Stimulated activated CD8-positive, alpha-beta memory T cell treated with anti-CD3 and anti-CD28 coated beads, Interleukin-15, amount 100 ng/mL, for 48 hours (primary cell): ENCODE data around the gene AKAP6.

ENCODE experiments used
- DNase-seq, 2 donors: peaks; one replicate each; pipeline ENCODE4 v3.0.0-alpha.2; 2020; ENCODE audit warnings: low read depth in 2 of 2

AKAP6 gene

DNA sequence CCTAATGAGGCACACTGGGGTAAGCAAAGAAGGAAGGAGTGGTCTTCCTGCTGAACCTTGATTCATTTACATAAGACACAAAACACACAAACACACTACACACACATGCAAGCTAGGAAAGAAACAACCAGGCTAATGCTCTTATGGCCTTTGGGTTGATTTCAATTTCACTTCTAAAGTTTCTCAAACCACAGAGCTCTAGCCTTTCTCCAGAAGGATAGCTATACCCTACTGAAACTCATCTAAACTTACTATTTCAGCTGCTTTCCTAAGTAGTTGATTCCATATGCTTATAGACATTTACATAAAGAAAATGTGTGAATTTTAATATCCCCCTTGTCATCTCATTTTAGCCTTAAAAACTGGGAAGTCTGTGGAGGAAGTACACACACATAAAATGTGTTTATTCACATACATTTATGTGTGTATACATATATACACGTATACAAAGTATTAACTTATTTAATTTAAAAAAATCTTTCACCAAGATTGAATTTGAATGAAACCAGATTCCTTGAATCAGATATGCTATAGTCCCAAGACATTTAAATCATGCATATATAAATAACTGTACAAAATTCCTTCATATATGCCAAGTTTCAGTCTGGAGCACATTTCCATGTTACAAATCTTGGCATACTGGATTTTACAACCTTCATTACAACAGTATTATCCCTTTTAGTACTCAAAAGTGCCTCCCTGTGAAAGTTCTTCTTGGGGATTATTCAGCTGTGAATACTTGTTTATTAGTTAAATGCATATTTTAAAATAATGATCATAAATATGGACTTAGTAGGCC lies 377.8 kb downstream of the AKAP6 start:
- DNase-seq, result no peak

DNA sequence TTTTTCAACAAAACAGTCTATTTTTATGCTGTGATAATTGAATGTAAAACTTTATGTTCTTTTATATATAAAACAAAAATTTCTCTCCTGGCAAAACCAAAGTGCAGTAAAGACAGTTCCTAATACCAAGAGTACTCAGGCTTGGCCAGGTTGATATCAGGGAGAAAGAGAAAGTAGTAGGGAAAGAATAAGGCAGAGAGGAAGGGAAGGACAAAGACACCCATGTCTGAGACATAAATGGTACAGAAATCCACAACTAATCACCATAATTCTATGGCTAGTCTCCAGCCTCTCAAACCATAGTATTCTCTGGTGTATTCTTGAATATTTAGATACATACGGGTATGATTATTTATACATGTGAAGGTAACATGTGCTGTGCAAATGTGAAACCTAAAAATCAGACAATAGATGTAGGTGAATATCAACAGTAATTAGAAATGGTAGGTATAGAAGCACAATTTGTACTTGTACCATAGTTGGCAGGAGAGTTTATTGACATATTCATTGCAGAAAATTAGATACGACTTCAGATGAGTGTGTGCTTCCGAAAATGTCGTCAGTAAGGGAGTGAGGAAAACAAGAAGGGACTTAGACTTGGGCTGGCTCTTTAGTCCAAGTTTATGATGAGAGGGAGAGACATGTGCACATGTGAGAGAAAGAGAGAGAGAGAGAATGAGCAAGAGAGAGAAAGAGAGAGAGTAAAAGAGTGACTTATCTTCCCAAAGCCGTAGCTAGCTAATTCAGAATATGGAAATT lies 378.8 kb downstream of the AKAP6 start:
- DNase-seq, result no peak

DNA sequence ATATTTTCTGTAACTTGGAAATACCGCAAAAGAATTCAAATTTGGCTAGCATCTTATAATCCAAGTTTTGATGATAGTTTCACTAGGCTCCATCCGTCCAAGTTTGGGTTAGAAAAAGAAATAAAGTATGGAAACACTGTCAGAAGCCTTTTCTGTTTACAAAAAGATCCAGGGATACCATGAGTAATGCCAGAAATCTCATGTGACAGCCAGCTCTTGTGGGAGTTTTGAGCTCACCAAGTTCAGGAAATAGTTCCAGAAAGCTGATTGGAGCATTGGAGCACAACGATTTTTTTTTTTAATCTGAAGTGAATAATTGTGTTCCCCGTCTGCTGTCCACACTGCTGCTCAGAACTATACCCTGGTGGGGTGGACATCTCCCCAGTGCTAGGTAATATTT lies 379.9 kb downstream of the AKAP6 start:
- no peak for DNase-seq

DNA sequence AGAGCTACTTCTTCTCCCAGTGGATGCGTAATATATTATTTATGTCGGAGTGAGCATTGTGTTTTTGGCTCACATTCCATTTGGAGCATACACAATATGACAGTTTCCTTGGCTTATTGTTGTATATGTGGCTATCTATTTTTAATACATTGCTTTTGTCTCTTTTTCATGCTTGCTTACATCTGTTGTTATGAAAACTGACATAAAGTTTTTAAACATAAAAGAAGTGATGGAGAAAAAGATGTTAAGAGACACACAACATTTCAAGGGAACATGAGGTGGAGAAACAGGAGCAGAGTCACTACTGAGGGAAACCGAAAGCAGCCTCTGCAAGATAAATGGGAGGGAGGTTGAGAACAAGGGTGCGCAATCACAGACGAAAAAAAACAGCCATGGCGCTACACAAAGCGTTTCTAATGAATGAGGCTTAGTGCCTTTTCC lies 381.2 kb downstream of the AKAP6 start:
- DNase-seq, result no peak

DNA sequence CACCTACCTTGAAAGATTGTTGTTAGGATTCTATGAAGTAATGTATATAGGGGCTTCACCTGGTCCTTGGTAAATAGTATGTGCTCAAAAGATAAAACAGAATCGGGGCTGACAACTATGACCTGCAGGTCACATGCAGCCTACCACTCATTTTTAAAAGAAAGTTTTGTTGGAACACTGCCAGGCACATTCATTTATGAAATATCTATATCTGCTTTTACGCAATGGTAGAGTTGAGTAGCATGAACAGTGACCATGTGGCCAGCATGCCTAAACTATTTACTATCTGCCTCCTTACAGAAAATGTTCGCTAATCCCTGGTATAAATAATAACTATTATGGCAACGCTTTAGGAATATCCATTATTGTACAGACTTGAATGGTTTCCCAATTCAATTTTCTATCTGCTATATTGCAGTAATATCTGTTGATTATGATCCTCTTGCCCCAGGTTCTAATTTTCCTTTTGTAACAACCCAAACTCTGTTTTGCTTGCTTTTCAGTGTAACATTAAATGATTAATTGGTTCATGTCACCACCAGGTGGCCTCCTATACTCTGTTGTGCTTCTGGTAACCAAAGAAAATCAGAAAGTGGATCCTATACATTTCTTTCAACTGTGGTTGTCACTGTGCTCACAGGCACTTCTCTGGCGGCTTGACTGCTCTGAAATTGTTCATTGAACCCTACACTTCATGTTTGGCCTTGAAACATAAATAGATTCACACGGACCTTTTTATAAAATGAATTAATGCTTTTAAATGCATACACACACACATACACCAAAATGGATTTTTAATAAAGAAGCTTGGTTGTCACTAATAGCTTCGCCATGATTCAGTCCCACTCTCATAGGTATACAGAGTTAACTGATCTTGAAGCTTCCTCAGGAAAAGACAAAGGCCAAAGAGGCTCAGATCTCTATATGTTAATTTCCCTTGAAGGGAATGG lies 381.9 kb downstream of the AKAP6 start:
- DNase-seq, result no peak

DNA sequence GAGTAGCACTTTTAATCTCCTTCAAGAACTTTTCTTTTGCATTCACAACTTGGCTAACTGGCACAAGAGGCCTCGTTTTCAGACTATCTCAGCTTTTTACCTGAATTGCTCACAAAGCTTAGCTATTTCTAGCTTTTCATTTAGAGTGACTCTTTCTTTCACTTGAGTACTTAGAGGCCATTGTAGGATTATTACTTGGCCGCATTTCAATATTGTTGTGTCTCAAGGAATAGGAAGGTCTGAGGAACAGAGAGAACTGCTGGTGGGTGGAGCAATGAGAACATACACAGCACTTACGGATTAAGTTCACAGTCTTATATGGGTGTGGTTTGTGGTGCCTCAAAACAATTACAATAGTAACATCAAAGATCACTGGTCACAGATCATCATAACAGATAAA lies 384.8 kb downstream of the AKAP6 start:
- no peak for DNase-seq

DNA sequence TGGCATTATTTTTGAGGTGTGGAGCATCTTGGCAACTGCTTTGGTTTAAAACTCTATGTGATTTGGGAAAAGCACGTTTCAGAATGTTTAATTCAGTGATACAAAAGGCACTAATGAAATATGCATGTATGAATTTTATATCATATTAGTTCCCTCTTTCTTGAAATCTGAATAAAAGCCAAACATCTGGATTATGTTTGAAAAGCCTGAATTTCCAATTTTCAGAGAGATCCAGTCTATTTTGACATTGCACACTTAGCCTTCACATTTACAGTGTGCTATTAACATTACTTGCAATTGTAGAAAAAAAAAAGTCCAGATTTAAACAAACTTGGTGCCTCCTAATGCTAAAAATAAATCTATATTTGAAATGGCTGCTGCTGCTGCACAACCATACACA lies 390.5 kb downstream of the AKAP6 start:
- DNase-seq, result no peak

DNA sequence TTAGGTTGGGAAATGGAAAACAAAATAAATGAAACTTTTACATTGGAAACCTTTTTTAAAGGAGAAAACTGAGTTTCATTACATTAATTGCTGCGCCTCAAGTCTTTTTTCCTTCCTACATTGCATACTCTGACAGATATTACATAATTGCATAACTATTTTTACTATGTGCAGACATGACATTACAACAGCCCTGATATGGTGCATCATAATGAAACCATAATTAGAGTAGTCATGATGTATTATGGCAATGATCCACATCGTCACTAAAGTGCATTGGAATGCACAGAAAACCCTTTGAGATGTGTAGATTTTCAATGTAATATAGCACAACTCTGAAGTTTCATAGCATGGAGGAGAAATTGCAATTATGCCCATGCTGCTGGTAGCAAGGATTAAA lies 391.8 kb downstream of the AKAP6 start:
- DNase-seq, result no peak

DNA sequence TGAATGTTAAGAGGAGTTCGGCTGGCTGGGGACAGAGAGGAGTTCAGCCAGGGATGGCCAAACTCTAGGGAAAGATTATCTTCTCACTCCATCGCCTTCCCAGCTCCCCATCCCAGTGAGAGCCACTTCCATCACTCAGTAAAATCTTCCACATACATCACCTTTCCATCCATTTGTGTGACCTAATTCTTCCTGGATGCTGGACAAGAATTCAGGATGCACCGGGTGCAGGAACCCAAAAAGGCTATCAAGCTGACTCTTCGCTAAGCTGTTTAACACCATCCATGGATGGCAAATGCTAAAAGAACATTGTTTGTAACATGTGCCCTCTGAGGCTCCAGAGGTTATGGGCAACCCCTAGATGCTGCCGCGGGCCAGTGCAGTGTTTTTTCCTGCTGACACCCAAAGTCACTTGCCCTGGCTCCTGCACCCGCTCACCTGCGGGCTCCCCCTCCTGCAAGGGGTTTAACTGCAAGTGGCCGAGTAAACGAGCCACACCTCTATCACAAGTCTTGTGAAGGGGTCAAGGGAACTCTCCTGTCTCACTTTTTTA lies 393.6 kb downstream of the AKAP6 start:
- no peak for DNase-seq

DNA sequence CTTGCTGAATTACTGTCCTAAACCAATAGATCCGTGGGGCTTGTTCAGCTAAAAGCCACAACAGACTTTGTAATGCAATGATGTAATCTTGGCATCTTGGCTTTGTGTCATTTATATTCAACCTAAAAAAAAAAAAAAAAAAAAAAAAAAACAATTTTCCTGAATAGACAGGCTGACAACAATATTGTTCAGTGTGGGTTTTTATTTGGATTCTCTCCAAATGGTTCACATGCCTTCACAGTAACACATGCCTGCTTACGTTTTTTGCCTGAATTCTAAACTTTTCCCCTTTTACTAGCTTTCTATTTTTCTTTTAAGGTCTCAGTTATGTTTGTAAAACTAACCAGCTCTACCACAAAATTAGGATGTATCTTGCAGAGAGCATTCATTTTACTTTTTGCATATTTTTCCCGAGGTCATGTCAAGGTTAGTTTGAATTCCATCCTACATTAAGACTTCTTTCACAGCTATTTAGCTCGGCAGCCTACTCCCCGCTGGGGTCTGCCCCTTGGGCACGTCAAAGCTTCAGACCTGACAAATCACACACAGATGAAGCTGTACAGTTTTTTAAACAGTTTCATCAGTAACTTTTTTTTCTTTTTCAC lies 395.9 kb downstream of the AKAP6 start:
- no peak for DNase-seq

DNA sequence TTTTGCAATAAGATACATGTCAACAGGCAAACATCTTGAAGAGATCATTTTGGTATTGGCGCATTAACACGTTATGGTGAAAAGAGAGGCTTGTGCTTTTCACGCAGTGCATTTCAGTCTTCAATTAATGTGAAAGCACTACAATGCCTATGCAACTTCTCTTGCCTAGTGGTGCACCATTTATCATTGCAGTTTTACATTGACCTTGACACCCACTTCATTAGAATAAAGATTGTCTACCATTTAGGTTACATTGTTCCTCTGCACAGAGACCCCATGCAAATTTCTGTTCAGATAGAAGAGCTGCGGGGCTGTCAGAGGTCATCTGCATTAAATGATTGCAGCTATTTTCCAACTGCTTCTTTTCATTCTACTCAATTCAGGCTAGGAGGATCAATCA lies 397.4 kb downstream of the AKAP6 start:
- DNase-seq, result no peak

DNA sequence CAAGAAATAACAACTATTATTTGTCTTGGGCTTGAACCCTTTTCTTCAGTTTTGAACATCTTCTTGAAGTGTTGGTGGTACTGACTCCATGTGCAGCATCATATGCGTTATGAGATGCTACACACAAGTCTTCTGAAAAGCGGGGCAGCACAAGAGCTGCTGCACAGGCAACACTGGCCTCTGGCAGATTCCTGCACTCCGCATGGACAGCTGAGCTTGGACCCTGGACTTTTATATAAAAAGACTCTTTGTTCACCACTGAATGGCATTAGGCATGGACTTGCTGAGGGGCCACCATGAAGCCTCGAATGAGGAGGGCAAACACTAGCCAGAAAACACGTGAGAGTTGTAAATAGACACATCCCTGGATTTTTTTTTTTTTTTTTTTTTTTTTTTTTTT lies 398.7 kb downstream of the AKAP6 start:
- DNase-seq, result no peak

DNA sequence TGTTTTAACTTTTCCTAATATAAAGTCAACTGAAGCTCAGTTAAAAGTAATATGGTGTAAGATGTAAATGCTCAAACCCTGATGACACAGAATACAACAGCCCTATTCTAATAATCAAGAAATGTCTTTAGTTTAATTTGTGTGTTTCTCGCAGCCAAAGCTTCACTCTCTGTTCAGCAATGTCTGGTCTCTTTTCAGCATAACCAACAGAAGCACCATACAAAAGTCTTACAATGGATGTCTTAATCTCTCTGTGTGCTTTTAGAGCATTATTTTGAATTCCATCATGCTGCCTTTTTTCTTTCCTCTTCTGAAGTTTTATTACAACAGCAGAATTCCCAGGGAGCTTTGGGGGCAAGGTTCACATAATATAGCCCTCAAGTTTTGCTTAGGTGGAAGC lies 399.4 kb downstream of the AKAP6 start:
- DNase-seq, result no peak

DNA sequence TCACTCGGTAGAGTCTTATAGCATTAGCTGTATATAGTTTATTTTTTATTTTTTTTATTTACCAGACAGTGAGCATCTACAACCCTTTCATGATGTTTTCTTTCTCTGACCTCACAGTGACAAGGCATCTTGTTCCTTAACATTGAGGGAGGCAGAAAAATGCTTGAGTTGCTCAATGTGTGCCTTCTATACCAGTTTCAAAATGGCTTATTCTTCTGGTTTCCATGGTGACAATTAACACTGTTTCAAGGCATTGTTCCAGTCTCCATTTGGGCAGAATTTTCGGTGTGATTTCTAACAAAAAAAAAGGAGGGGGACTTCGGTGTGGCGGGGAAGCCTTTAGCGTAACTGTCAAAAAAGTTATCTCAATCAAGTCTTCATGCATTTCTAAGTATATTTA lies 399.9 kb downstream of the AKAP6 start:
- DNase-seq, result no peak

DNA sequence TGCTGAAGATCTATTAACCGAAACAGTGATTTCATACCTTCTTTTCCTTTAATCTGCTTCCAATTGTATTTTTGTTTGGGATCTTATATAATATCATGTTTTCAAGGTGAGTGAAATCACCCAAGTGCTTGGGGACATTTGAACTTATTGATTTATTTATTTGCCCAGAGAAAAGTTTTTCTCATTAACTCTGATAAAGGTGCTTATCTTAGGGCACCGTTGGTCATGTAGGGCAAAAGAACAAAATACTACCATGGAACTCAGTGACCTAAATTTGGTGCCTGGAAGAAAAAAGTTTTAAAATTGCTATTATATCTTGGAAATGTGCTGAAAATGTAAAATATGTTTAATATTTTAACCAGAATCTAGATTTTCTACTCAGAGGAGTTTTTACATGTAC lies 402.2 kb downstream of the AKAP6 start:
- DNase-seq, result no peak

DNA sequence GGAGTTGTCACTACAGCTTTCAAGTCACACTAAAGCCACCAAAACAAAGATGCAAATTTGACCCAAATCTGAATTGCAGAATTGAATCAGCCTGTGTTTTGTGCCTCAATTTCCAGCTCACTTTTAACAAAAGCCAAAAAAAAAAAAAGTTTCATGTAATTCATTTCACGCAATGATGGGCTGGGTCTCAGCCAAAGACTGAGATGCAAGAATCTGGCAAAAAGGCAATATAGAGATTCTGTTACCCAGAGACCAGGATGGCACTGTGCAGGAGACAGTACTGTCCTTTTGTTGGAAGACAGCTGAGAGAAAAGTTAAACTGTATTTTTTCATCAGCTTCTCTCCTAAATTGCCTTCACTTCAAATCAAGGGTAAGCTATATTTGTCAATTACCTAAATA lies 403.9 kb downstream of the AKAP6 start:
- DNase-seq, result no peak

DNA sequence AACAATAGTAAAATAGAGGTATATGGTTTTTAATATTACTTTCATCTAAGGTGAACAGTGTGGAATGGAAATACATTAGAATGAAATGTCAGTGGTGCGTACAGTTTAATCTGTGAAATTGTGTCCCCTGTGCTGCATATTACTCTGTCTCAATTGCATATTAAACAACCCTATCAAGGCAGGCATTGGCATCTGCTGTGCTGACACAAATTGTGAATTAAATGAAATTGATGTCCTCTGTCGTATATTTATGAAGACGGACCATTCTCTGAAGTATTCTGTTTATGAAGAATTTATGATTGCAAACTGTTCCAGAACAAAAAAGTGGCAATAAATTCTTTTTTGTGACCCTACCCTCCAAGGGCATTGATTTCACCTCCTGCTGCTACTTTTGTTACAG lies 405.2 kb downstream of the AKAP6 start:
- no peak for DNase-seq

DNA sequence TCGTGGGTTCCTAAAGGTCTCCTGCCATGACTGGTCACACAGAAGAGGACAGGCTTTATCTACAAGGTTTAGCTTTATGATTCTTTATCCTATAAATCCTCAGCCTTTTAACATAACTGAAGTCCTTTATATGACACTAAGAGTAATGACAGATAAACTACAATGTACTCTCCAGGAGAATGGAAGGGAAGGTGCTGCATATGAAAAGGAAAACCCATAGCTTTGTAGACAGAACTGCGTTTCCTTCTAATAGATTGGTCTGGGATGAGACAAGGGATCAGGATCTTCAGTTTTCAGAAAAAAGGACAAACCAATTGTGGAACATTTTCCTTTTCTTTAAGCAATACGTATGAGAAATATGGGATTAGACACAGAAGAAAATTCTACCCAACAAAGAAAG lies 408.5 kb downstream of the AKAP6 start:
- no peak for DNase-seq

DNA sequence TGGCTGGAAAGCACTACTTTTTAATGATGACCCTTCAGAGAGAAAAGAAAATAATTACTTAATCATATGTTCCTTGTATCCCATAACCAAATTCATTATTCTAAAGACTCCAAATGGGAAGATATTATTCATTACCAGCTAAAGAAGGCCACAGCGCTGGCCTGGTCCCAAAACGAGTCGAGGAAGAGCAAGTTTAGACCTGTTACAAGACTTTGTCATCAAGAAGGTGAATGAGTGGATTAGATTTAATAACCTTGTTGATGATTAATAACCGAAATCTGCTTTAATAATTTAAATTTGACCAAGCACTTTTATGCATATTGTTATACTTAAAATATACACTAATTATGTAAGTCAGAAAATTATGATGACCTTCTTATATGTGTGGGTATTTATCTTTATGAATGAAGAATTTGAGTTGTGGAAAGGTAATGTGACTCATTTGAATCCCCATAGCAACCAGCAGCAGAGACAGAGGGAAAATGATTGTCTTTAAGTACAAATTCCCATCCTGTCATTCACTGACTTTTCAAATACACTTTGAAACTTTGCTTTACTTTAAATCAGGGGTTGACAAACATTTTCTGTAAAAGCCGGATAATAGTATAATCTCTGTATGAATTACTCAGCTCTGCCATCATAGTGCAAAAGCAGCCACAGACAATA lies 409.2 kb downstream of the AKAP6 start:
- DNase-seq, result no peak

DNA sequence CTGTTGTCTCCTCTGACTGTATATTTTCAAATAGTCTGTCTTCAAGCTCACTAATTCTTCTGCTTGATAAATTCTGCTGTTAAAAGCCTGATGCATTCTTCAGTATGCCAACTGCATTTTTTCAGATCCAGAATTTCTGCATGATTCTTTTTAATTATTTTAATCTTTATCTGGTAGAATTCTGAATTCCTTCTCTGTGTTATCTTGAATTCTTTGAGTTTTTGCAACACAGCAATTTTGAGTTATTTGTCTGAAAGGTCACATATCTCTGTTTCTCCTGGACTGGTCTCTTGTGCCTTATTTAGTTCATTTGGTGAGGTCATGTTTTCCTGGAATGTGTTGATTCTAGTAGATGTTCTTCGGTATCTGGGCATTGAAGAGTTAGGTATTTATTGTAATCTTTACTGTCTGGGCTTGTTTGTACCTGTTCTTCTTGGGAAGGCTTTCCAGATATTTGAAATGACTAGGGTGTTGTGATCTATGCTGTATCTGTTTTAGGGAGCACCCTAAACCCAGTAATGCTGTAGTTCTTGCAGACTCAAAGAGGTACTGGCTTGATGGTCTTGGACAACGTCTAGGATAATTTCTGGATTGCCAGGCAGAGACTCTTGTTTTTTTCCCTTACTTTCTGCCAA lies 415.8 kb downstream of the AKAP6 start:
- DNase-seq, result no peak
